A549 (cell line): ENCODE results near the gene KHNYN.
A peak's percentile ranks its signal among the peaks of the same experiment; 100 is the strongest.

Experiments used
- CEBPB ChIP-seq, 2 experiments: fragments of >200 bp in 1 of 2; sonication (Bioruptor Twin) in 1 of 2; formaldehyde crosslinking in 1 of 2; IDR thresholded peaks; 2 replicates each; pipeline ENCODE4 v1.6.1; 2012 to 2016
- EP300 ChIP-seq, 2 experiments: fragments of >200 bp; sonication (Bioruptor Twin); formaldehyde crosslinking; IDR thresholded peaks; 2 replicates in 1 of 2; 3 replicates in 1 of 2; pipeline ENCODE4 v1.6.1; 2016 to 2017
- HDAC2 ChIP-seq: fragments of 200-600 bp; sonication (generic); IDR thresholded peaks from 2 replicates; pipeline ENCODE4 v1.6.1; 2016
- MAFK ChIP-seq: fragments of 450-650 bp; IDR thresholded peaks from 2 replicates; pipeline ENCODE4 v1.6.1; 2014; ENCODE audit not compliant: partially characterized antibody
- POLR2AphosphoS2 ChIP-seq: conservative IDR thresholded peaks from 2 replicates; pipeline ENCODE4 v1.6.1; 2012; ENCODE audit warnings: low read length, improper control_type of control experiment, inconsistent platforms
- RCOR1 ChIP-seq: fragments of 150-350 bp; IDR thresholded peaks from 2 replicates; pipeline ENCODE4 v1.6.1; 2014; ENCODE audit warnings: antibody characterized with exemption, low read length, low read depth
- RFX5 ChIP-seq: fragments of 450-650 bp; IDR thresholded peaks from 2 replicates; pipeline ENCODE4 v1.7.1; 2014; ENCODE audit warnings: antibody characterized with exemption, mild to moderate bottlenecking, moderate library complexity
- SREBF2 ChIP-seq: fragments of 450-650 bp; IDR thresholded peaks from 2 replicates; pipeline ENCODE4 v1.6.1; 2014; ENCODE audit warnings: mild to moderate bottlenecking, moderate library complexity
- ZNF302 ChIP-seq: fragments of 250-450 bp; sonication (Bioruptor Pico); IDR thresholded peaks from 2 replicates; pipeline ENCODE4 v1.9.0; 2021; ENCODE audit warnings: inconsistent platforms, mild to moderate bottlenecking, moderate library complexity
- TF ChIP-seq, protein P1 (sequence below): fragments of >200 bp; sonication (Bioruptor Twin); formaldehyde crosslinking; IDR thresholded peaks from 3 replicates; pipeline ENCODE4 v1.5.1; 2016
- TF ChIP-seq, protein P2 (sequence below): fragments of 200-600 bp; sonication (generic); IDR thresholded peaks from 2 replicates; pipeline ENCODE4 v1.6.1; 2016; ENCODE audit warnings: antibody characterized with exemption, mild to moderate bottlenecking, moderate library complexity
- TF ChIP-seq, protein P3 (sequence below): fragments of 150-350 bp; IDR thresholded peaks from 2 replicates; pipeline ENCODE4 v1.6.1; 2014; ENCODE audit warnings: low read depth, mild to moderate bottlenecking, low read length
- TF ChIP-seq, protein P4 (sequence below): IDR thresholded peaks from 2 replicates; pipeline ENCODE4 v1.6.1; 2012
- TF ChIP-seq, protein P5 (sequence below): IDR thresholded peaks from 2 replicates; pipeline ENCODE4 v1.6.1; 2012; ENCODE audit warnings: low read depth, borderline replicate concordance

DNA sequence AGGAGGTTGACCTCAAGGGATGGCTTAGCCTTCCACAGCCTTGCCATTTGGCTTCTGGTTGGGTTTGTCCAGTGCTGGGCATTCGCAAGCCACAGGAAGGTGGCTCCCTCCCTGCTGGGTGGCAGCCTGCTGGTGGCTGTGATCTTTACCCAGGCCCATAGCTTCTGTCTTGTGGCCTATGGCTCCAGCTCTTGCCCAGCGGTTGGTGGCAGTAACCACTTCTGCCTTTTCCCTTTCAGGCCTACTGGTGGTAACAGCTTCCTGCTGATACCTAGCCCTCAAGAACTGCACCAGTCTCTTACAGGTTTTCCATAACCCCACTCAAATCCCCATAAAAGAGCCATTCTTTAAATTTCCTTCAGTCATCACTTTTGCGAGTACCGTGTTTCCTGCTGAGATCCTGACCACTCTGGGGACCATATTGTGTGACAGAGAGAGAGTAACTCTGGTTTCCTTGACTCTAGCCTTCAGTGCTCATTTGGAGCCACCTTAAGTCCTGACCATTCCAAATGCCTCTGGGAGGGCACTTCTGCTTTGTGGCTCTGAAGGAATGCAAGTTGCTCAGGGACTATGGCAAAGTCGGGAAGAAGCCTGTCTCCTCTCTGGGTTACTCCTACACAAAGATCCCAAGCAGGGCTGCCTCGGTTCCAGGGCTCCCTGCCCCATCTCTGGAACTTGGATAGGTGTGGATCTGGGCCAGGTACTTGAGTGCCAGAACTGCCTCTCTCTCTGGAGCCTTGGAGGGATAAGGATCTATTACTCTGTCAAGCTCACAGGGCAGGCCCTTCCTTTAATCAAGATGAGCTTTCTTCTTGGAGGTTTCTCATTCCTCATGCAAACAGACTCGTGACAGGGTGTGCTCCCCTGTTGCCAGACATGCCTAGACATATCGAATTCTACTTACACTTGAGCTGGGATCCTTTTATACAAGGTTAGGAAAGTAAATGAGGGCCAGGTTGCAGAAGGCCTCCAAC, 33.9 kb upstream of the KHNYN start:
- TF ChIP-seq, protein P1, sequence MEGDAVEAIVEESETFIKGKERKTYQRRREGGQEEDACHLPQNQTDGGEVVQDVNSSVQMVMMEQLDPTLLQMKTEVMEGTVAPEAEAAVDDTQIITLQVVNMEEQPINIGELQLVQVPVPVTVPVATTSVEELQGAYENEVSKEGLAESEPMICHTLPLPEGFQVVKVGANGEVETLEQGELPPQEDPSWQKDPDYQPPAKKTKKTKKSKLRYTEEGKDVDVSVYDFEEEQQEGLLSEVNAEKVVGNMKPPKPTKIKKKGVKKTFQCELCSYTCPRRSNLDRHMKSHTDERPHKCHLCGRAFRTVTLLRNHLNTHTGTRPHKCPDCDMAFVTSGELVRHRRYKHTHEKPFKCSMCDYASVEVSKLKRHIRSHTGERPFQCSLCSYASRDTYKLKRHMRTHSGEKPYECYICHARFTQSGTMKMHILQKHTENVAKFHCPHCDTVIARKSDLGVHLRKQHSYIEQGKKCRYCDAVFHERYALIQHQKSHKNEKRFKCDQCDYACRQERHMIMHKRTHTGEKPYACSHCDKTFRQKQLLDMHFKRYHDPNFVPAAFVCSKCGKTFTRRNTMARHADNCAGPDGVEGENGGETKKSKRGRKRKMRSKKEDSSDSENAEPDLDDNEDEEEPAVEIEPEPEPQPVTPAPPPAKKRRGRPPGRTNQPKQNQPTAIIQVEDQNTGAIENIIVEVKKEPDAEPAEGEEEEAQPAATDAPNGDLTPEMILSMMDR, result no peak
- no peak for TF ChIP-seq SREBF2
- TF ChIP-seq, protein P2, sequence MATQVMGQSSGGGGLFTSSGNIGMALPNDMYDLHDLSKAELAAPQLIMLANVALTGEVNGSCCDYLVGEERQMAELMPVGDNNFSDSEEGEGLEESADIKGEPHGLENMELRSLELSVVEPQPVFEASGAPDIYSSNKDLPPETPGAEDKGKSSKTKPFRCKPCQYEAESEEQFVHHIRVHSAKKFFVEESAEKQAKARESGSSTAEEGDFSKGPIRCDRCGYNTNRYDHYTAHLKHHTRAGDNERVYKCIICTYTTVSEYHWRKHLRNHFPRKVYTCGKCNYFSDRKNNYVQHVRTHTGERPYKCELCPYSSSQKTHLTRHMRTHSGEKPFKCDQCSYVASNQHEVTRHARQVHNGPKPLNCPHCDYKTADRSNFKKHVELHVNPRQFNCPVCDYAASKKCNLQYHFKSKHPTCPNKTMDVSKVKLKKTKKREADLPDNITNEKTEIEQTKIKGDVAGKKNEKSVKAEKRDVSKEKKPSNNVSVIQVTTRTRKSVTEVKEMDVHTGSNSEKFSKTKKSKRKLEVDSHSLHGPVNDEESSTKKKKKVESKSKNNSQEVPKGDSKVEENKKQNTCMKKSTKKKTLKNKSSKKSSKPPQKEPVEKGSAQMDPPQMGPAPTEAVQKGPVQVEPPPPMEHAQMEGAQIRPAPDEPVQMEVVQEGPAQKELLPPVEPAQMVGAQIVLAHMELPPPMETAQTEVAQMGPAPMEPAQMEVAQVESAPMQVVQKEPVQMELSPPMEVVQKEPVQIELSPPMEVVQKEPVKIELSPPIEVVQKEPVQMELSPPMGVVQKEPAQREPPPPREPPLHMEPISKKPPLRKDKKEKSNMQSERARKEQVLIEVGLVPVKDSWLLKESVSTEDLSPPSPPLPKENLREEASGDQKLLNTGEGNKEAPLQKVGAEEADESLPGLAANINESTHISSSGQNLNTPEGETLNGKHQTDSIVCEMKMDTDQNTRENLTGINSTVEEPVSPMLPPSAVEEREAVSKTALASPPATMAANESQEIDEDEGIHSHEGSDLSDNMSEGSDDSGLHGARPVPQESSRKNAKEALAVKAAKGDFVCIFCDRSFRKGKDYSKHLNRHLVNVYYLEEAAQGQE, result no peak
- peak; percentile 71 for TF ChIP-seq MAFK
- TF ChIP-seq, protein P3, sequence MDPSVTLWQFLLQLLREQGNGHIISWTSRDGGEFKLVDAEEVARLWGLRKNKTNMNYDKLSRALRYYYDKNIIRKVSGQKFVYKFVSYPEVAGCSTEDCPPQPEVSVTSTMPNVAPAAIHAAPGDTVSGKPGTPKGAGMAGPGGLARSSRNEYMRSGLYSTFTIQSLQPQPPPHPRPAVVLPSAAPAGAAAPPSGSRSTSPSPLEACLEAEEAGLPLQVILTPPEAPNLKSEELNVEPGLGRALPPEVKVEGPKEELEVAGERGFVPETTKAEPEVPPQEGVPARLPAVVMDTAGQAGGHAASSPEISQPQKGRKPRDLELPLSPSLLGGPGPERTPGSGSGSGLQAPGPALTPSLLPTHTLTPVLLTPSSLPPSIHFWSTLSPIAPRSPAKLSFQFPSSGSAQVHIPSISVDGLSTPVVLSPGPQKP, result no peak
- no peak for TF ChIP-seq RFX5
- no peak for TF ChIP-seq ZNF302
- no peak for TF ChIP-seq POLR2AphosphoS2
- TF ChIP-seq EP300 (IDR thresholded peaks at IDR 0.05), result no peak
- TF ChIP-seq, protein P4, sequence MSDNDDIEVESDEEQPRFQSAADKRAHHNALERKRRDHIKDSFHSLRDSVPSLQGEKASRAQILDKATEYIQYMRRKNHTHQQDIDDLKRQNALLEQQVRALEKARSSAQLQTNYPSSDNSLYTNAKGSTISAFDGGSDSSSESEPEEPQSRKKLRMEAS, result no peak
- TF ChIP-seq RCOR1, result no peak
- TF ChIP-seq, protein P5, sequence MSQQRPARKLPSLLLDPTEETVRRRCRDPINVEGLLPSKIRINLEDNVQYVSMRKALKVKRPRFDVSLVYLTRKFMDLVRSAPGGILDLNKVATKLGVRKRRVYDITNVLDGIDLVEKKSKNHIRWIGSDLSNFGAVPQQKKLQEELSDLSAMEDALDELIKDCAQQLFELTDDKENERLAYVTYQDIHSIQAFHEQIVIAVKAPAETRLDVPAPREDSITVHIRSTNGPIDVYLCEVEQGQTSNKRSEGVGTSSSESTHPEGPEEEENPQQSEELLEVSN, result no peak
- no peak for TF ChIP-seq HDAC2
- no peak for TF ChIP-seq CEBPB (IDR thresholded peaks at IDR 0.05)
